ENCODE measurements around the gene EXOSC10. TPM values are rescaled to one million over a fixed set of nuclear protein-coding genes. Genes with fewer than 3 reads are reported as not detected.

Gene EXOSC10
- total and polyA plus RNA-seq, 8 donors = 15.1 to 118 (median 34.3) TPM

DNA sequence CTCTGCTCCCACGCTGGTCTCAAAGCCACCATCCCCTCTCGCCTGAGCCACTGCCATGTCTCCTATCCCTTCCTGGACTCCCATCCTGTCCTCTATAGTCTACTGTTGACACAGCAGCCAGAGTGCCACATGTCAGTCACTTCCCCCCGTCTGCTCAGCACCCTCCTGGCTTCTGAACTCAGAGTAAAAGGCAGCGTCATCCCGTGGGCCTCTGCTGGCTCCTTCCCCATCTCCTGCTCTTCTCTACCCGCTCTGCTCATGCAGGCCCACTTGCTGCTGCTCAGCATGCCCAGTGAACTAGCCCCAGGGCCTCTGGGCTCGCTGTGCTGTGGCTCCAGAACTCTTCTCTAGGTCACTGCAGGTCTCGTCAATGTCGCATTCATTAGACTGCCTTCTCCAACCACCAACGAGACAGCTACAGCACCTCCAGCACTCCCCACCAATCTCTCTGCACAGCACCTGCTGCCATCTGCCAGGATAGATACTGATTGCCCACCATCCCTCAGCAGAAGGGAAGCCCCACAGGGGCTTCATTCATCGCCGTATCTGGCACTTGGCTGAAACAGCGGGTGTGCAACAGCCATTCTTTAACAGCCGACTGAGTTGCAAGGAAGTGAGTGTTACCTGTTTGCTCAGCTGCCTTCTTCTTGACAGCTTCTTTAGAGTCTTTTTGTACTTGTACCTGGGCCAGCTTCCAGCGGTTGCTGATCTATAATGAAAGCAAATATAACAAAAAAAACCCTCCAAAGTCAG is 28.0 kb downstream of the EXOSC10 start:
- WGBS, 5 donors = 54 to 71% (median 61%) methylated on average over 15 of the region's 15 CpGs
- H3K9me3 ChIP-seq = no peaks in the 10 kb centered on the region
- H3K4me3 ChIP-seq = no peak overlapping the region
- DNase-seq = peak; percentile 46 to 48
- H3K36me3 ChIP-seq = peaks cover 96 to 100% (median 100%) of the 10 kb centered on the region in 4 donors
- no peak overlapping the region for H3K27ac ChIP-seq
- no peaks in the 10 kb centered on the region for H3K27me3 ChIP-seq
- TF ChIP-seq POLR2AphosphoS5 (IDR thresholded peaks at IDR 0.05) = no peak
- TF ChIP-seq, protein P1, sequence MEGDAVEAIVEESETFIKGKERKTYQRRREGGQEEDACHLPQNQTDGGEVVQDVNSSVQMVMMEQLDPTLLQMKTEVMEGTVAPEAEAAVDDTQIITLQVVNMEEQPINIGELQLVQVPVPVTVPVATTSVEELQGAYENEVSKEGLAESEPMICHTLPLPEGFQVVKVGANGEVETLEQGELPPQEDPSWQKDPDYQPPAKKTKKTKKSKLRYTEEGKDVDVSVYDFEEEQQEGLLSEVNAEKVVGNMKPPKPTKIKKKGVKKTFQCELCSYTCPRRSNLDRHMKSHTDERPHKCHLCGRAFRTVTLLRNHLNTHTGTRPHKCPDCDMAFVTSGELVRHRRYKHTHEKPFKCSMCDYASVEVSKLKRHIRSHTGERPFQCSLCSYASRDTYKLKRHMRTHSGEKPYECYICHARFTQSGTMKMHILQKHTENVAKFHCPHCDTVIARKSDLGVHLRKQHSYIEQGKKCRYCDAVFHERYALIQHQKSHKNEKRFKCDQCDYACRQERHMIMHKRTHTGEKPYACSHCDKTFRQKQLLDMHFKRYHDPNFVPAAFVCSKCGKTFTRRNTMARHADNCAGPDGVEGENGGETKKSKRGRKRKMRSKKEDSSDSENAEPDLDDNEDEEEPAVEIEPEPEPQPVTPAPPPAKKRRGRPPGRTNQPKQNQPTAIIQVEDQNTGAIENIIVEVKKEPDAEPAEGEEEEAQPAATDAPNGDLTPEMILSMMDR (IDR thresholded peaks at IDR 0.05) = no peak
- no peak for TF ChIP-seq POLR2A (IDR thresholded peaks at IDR 0.05)
- no peak for TF ChIP-seq EP300 (IDR thresholded peaks at IDR 0.05)
- no peaks in the 10 kb centered on the region for H3K4me1 ChIP-seq
- intact Hi-C loops (cut with DNase I; ENCODE audit: low total_unique reads) = no loop called here

DNA sequence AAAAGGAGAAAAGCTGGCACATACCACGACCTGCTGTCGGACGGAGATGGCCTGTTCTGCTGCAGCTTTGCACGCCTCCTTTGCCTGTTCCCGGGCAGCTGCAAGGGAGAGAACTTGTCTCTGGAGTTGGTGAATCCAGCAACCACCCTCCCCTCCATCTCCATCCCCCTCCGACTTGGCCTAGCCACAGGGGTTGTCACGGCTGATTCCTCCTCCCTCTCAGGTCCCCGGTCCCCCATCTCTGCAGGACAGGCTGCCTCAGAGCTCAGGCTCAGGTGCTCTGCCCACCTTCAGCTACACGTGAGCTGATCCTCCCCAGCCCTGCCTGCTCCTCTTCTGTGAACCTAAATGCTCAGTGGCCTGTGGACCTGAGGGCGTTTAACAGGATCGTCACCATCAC is 28.8 kb downstream of the EXOSC10 start:
- H3K4me1 ChIP-seq = no peaks in the 10 kb centered on the region
- H3K4me3 ChIP-seq = no peak overlapping the region
- intact Hi-C loops (cut with DNase I; ENCODE audit: low total_unique reads) = no loop called here
- no peak overlapping the region for H3K27ac ChIP-seq
- H3K36me3 ChIP-seq = peaks cover 95 to 100% (median 100%) of the 10 kb centered on the region in 4 donors
- TF ChIP-seq POLR2AphosphoS5 (IDR thresholded peaks at IDR 0.05) = no peak
- TF ChIP-seq, protein P1 (IDR thresholded peaks at IDR 0.05) = no peak
- 88 to 93% (median 92%) methylated on average over 9 to 11 of the region's 11 CpGs for WGBS, 5 donors
- H3K27me3 ChIP-seq = no peaks in the 10 kb centered on the region
- no peaks in the 10 kb centered on the region for H3K9me3 ChIP-seq
- no peak for DNase-seq

DNA sequence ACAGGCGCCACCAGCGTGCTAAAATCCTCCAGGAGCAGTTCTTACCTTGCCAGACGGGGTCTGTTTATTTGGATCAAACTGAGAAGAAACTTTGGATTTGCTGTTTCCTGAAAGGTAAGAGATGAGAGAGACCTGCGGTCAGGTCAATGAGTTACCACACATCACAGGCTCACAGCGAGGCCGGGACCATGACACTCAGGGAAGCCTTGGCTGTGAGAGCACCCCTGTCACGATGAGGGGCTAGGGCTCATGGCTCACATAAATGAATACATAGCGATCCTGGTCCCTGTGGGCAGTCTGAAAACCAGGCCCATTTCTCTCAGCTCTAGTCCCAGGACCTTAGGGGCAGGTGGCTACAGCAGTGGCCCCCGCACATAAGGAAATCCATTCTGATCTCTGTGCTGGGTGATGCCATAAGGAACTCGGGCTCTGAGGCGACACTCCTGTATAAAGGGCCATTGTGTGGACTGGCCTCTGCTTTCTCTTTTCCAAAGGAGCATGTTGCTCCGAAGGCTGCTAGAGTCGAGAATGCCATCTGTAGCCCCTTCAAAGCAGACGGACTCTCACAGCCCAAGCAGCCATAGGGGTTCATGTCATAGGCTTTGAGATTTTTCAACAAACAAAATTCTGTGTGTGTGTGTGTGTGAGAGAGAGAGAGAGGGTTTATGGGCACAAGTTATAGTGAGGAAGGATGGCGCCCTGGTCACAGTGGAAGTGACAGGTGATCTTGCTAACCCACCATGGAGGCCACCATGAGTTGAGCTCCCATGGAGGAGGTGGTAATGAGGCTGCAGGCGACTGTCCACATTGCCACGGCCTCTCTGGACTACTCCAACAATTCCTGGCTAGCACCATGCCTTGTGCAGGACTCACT is 30.8 kb downstream of the EXOSC10 start:
- H3K36me3 ChIP-seq = peaks cover 83 to 100% (median 99%) of the 10 kb centered on the region in 4 donors
- DNase-seq = no peak
- H3K27me3 ChIP-seq = no peaks in the 10 kb centered on the region
- no peak overlapping the region for H3K4me3 ChIP-seq
- TF ChIP-seq EP300 (IDR thresholded peaks at IDR 0.05) (no peak), POLR2A (IDR thresholded peaks at IDR 0.05) (no peak), POLR2AphosphoS5 (IDR thresholded peaks at IDR 0.05) (no peak)
- TF ChIP-seq, protein P1 (IDR thresholded peaks at IDR 0.05) = no peak
- H3K27ac ChIP-seq = no peak overlapping the region
- H3K9me3 ChIP-seq = no peaks in the 10 kb centered on the region
- 89 to 95% (median 94%) methylated on average over 13 to 17 of the region's 17 CpGs for WGBS, 5 donors
- intact Hi-C loops (cut with DNase I; ENCODE audit: low total_unique reads) = no loop called here
- H3K4me1 ChIP-seq = no peaks in the 10 kb centered on the region

DNA sequence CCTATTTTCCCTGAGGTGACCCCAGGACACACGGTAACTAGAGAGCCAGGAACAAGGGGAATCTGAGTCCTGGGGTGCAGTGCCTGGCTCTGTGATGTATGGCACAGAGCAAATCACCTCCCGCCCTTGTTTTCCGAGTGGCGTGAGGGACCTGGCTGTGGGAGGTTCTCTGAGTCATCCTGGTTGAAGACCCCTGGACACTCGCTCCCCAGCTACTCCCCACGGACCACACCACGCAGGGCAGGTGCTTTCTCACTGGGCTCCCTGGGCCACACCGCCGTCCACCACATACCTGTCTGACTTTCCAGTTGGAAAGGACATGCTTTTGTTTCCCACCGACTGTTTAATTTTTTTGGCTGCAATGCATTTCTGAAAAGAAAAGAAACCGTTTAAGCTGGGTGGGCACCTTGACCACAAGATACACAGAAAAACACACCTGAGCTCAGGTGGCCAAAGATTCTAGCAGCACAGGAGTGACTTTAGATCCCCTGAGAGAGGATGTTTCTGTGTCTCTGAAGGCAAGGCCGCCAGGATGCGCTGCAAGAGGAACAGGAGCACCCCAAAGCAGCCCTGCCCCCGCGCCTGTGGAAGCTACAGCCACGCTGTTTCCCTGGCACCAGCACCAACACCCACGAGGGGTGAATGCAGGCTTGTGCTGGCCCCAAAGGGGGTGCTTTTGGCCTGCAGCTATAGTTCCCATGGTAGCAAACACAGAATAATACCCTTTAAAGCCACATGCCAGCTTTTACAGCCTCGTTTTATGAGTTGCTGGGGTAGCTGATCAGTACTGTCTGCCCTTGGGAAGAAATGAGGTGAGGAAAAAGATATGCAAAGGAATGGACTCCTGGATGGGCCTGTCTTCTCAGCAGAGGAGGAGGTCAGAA is 31.7 kb downstream of the EXOSC10 start:
- no peaks in the 10 kb centered on the region for H3K4me1 ChIP-seq
- DNase-seq = no peak
- 87 to 90% (median 88%) methylated on average over 18 of the region's 18 CpGs for WGBS, 5 donors
- H3K9me3 ChIP-seq = no peaks in the 10 kb centered on the region
- peaks cover 74 to 100% (median 99%) of the 10 kb centered on the region in 4 donors for H3K36me3 ChIP-seq
- intact Hi-C loops (cut with DNase I; ENCODE audit: low total_unique reads) = no loop called here
- H3K27ac ChIP-seq = no peak overlapping the region
- H3K4me3 ChIP-seq = no peak overlapping the region
- H3K27me3 ChIP-seq = no peaks in the 10 kb centered on the region
- TF ChIP-seq, protein P1 (IDR thresholded peaks at IDR 0.05) = no peak
- no peak for TF ChIP-seq POLR2AphosphoS5 (IDR thresholded peaks at IDR 0.05)
- TF ChIP-seq POLR2A (IDR thresholded peaks at IDR 0.05) = no peak
- TF ChIP-seq EP300 (IDR thresholded peaks at IDR 0.05) = no peak

Measured in stomach (tissue), 9 donors.